ENCODE data around the gene FAM118A.

GRCh38 chr22:45303181-45303580 is 6.6 kb upstream of the FAM118A start:
- TF ChIP-seq, protein P1, sequence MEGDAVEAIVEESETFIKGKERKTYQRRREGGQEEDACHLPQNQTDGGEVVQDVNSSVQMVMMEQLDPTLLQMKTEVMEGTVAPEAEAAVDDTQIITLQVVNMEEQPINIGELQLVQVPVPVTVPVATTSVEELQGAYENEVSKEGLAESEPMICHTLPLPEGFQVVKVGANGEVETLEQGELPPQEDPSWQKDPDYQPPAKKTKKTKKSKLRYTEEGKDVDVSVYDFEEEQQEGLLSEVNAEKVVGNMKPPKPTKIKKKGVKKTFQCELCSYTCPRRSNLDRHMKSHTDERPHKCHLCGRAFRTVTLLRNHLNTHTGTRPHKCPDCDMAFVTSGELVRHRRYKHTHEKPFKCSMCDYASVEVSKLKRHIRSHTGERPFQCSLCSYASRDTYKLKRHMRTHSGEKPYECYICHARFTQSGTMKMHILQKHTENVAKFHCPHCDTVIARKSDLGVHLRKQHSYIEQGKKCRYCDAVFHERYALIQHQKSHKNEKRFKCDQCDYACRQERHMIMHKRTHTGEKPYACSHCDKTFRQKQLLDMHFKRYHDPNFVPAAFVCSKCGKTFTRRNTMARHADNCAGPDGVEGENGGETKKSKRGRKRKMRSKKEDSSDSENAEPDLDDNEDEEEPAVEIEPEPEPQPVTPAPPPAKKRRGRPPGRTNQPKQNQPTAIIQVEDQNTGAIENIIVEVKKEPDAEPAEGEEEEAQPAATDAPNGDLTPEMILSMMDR (conservative IDR thresholded peaks at IDR 0.05; ENCODE audit: low read depth in 2 of 2), result no peak
- TF ChIP-seq, protein P2, sequence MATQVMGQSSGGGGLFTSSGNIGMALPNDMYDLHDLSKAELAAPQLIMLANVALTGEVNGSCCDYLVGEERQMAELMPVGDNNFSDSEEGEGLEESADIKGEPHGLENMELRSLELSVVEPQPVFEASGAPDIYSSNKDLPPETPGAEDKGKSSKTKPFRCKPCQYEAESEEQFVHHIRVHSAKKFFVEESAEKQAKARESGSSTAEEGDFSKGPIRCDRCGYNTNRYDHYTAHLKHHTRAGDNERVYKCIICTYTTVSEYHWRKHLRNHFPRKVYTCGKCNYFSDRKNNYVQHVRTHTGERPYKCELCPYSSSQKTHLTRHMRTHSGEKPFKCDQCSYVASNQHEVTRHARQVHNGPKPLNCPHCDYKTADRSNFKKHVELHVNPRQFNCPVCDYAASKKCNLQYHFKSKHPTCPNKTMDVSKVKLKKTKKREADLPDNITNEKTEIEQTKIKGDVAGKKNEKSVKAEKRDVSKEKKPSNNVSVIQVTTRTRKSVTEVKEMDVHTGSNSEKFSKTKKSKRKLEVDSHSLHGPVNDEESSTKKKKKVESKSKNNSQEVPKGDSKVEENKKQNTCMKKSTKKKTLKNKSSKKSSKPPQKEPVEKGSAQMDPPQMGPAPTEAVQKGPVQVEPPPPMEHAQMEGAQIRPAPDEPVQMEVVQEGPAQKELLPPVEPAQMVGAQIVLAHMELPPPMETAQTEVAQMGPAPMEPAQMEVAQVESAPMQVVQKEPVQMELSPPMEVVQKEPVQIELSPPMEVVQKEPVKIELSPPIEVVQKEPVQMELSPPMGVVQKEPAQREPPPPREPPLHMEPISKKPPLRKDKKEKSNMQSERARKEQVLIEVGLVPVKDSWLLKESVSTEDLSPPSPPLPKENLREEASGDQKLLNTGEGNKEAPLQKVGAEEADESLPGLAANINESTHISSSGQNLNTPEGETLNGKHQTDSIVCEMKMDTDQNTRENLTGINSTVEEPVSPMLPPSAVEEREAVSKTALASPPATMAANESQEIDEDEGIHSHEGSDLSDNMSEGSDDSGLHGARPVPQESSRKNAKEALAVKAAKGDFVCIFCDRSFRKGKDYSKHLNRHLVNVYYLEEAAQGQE (IDR thresholded peaks at IDR 0.05; ENCODE audit: unreplicated experiment), result no peak
- no peak for TF ChIP-seq POLR2AphosphoS5 (IDR thresholded peaks at IDR 0.05; ENCODE audit: low read depth)
- TF ChIP-seq EZH2phosphoT487 (IDR thresholded peaks at IDR 0.05; ENCODE audit: unreplicated experiment), result no peak
- TF ChIP-seq EZH2 (IDR thresholded peaks at IDR 0.05; ENCODE audit: low read depth, unreplicated experiment), result no peak
- TF ChIP-seq CREB1 (CRISPR knock-in tag; IDR thresholded peaks at IDR 0.05; ENCODE audit: low read depth), result no peak
- no peak for TF ChIP-seq ZNF331 (CRISPR knock-in tag; IDR thresholded peaks at IDR 0.05; ENCODE audit: low read depth)
- no peak for TF ChIP-seq ETS1 (IDR thresholded peaks at IDR 0.05)
- no peak for TF ChIP-seq JUNB (IDR thresholded peaks at IDR 0.05; ENCODE audit: unreplicated experiment)
- TF ChIP-seq STAT1 (IDR thresholded peaks at IDR 0.05; ENCODE audit: unreplicated experiment), result no peak
- TF ChIP-seq NANOG (IDR thresholded peaks at IDR 0.05; ENCODE audit: borderline replicate concordance), result no peak
- no peak for TF ChIP-seq ZNF462 (CRISPR knock-in tag; IDR thresholded peaks at IDR 0.05)
- TF ChIP-seq ZNF114 (CRISPR knock-in tag; IDR thresholded peaks at IDR 0.05), result no peak
